HL-60 (cell line): Measurements from ENCODE around the gene PES1.
A peak's percentile ranks its signal among the peaks of the same experiment; 100 is the strongest.

Experiments used
- DNase-seq, 2 experiments: peaks; one replicate each; pipeline ENCODE4 v3.0.0-alpha.2; 2010 to 2020; ENCODE audit warnings: low read depth in 1 of 2, low spot score in 1 of 2
- H3K27ac ChIP-seq: fragments of 250-450 bp; sonication (Bioruptor Pico); replicated peaks from 2 replicates; pipeline ENCODE4 v1.5.1; 2020; ENCODE audit warnings: mild to moderate bottlenecking, moderate library complexity
- H3K27me3 ChIP-seq: fragments of 250-450 bp; sonication (Bioruptor Pico); 2 replicates; pipeline ENCODE4 v1.5.1; 2021; ENCODE audit warnings: mild to moderate bottlenecking, moderate library complexity; ENCODE audit not compliant: insufficient read depth, poor library complexity, severe bottlenecking
- H3K4me3 ChIP-seq: replicated peaks from 2 replicates; pipeline ENCODE4 v1.5.1; 2011; ENCODE audit warnings: mild to moderate bottlenecking, control low read depth, low read length; ENCODE audit not compliant: insufficient read depth
- GABPA ChIP-seq: IDR thresholded peaks from 2 replicates; pipeline ENCODE4 v1.6.1; 2012; ENCODE audit warnings: low read depth
- POLR2AphosphoS5 ChIP-seq: IDR thresholded peaks from 2 replicates; pipeline ENCODE4 v1.6.1; 2012; ENCODE audit warnings: low read depth
- SPI1 ChIP-seq: IDR thresholded peaks from 2 replicates; pipeline ENCODE4 v1.6.1; 2012; ENCODE audit warnings: low read depth, mild to moderate bottlenecking, borderline replicate concordance
- TF ChIP-seq, protein P1 (sequence below): IDR thresholded peaks from one replicate; pipeline ENCODE4 v1.5.1; 2011; ENCODE audit warnings: low read length, control low read depth, inconsistent platforms; ENCODE audit not compliant: insufficient read depth
- TF ChIP-seq, protein P2 (sequence below): IDR thresholded peaks from 2 replicates; pipeline ENCODE4 v1.6.1; 2012; ENCODE audit warnings: low read depth; ENCODE audit not compliant: insufficient replicate concordance

PES1 gene

DNA sequence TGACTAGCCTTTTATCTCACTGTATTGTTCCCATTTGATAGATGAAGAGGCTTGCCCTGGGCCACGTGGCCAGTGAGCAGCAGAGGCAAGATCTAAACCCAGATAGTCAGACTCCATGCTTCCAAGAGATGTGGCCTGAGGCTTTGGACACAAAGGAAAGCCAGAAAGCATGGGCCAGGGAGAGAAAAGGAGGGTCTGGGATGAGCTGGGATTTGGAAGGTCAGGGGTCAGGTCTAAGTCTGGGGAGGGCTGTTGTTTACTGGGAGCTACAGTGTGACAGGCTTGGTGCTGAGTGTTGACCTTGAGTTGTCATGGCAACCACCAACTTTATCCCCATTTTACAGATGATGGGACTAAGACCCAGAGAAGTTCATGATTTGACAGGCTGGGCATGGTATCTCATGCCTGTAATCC is 46.0 kb upstream of the PES1 start:
- Histone ChIP-seq H3K4me3 (no peak overlapping the region), H3K27me3 (peaks cover 3% of the 10 kb centered on the region), H3K27ac (no peak overlapping the region)
- TF ChIP-seq, protein P1, sequence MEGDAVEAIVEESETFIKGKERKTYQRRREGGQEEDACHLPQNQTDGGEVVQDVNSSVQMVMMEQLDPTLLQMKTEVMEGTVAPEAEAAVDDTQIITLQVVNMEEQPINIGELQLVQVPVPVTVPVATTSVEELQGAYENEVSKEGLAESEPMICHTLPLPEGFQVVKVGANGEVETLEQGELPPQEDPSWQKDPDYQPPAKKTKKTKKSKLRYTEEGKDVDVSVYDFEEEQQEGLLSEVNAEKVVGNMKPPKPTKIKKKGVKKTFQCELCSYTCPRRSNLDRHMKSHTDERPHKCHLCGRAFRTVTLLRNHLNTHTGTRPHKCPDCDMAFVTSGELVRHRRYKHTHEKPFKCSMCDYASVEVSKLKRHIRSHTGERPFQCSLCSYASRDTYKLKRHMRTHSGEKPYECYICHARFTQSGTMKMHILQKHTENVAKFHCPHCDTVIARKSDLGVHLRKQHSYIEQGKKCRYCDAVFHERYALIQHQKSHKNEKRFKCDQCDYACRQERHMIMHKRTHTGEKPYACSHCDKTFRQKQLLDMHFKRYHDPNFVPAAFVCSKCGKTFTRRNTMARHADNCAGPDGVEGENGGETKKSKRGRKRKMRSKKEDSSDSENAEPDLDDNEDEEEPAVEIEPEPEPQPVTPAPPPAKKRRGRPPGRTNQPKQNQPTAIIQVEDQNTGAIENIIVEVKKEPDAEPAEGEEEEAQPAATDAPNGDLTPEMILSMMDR: no peak
- TF ChIP-seq POLR2AphosphoS5 (no peak), GABPA (no peak), SPI1 (no peak)
- TF ChIP-seq, protein P2, sequence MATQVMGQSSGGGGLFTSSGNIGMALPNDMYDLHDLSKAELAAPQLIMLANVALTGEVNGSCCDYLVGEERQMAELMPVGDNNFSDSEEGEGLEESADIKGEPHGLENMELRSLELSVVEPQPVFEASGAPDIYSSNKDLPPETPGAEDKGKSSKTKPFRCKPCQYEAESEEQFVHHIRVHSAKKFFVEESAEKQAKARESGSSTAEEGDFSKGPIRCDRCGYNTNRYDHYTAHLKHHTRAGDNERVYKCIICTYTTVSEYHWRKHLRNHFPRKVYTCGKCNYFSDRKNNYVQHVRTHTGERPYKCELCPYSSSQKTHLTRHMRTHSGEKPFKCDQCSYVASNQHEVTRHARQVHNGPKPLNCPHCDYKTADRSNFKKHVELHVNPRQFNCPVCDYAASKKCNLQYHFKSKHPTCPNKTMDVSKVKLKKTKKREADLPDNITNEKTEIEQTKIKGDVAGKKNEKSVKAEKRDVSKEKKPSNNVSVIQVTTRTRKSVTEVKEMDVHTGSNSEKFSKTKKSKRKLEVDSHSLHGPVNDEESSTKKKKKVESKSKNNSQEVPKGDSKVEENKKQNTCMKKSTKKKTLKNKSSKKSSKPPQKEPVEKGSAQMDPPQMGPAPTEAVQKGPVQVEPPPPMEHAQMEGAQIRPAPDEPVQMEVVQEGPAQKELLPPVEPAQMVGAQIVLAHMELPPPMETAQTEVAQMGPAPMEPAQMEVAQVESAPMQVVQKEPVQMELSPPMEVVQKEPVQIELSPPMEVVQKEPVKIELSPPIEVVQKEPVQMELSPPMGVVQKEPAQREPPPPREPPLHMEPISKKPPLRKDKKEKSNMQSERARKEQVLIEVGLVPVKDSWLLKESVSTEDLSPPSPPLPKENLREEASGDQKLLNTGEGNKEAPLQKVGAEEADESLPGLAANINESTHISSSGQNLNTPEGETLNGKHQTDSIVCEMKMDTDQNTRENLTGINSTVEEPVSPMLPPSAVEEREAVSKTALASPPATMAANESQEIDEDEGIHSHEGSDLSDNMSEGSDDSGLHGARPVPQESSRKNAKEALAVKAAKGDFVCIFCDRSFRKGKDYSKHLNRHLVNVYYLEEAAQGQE: no peak
- no peak for DNase-seq

DNA sequence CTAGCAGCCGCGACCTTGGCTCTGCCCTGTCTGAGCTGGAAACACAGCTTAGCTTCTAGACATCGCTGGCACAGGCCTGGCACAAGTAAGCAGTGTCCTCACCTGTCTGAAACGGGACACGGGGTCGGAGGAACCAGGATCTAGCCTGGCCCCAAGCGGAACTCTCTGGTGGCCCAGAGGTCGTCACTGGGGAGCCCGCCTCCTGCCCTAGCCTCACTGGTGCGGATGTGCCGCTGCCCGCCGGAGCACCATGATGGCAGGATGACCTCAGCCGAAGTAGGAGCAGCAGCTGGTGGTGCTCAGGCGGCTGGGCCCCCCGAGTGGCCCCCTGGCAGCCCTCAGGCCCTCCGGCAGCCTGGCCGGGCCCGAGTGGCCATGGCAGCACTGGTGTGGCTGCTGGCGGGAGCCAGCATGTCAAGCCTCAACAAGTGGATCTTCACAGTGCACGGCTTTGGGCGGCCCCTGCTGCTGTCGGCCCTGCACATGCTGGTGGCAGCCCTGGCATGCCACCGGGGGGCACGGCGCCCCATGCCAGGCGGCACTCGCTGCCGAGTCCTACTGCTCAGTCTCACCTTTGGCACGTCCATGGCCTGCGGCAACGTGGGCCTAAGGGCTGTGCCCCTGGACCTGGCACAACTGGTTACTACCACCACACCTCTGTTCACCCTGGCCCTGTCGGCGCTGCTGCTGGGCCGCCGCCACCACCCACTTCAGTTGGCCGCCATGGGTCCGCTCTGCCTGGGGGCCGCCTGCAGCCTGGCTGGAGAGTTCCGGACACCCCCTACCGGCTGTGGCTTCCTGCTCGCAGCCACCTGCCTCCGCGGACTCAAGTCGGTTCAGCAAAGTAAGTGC is 44.7 kb upstream of the PES1 start:
- Histone ChIP-seq H3K27ac (no peak overlapping the region), H3K27me3 (peaks cover 3% of the 10 kb centered on the region), H3K4me3 (peak overlapping the region; percentile 46)
- no peak for DNase-seq
- TF ChIP-seq, protein P2: no peak
- no peak for TF ChIP-seq GABPA
- TF ChIP-seq, protein P1: no peak
- no peak for TF ChIP-seq SPI1
- no peak for TF ChIP-seq POLR2AphosphoS5

DNA sequence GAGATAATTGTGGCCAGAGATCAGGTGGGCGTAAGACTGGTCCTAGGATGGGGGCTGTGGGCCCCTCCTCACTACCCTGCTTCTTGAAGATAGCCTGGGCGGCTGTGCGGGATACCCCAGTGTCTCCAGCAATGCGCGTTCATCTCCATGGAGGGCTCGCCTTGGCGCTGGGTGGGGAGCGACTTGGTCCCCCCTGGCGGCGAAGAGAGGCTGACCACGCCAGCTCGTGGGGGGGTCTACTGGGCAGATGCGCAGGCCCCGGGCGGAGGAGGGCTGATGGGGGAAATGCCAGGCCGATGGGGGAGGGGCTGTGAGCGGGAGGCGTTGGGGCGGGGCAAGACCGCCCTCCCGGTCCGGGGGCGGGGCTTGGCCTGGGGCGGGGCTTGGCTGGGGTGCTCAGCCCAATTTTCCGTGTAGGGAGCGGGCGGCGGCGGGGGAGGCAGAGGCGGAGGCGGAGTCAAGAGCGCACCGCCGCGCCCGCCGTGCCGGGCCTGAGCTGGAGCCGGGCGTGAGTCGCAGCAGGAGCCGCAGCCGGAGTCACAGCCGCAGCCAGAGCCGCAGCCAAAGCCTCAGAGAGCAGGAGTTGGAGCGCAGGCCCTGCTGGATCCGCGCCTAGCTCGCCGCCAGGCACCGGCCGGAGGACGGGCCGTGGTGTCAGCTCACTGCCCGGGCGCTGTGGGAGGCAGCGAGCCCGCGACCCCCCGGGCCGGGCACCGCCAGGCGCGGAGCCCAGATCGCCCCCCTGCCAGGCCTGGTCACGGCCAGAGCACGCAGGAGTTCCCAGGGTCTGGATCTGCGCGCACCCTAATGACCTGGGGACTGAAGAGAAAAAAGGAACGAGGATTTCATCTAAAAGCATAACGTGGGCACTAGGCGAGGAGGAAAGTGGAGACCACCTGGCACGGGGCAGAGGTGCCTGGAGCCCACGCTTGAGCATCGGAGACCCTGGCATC is 43.8 kb upstream of the PES1 start, which contains the start of gene SLC35E4:
Gene SLC35E4 (plus strand): TSS at position 509 of the 953 bp plus-strand sequence. CDS start 670 bp downstream, outside the sequence.
- H3K4me3 ChIP-seq: peak within 1 kb of the TSS; percentile 46
- DNase-seq: peak; percentile 60 to 69
- H3K27ac ChIP-seq: no peak within 1 kb of the TSS
- TF ChIP-seq, protein P1: no peak
- TF ChIP-seq, protein P2: no peak
- TF ChIP-seq POLR2AphosphoS5: no peak
- TF ChIP-seq SPI1: no peak
- no peak for TF ChIP-seq GABPA
- peaks cover 3% of the 10 kb centered on the region for H3K27me3 ChIP-seq
